Lower leg skin (tissue), 3 donors: Measurements from ENCODE around the gene SLC2A4.

Source experiments
- POLR2A ChIP-seq, 2 donors: fragments of 450-650 bp; IDR thresholded peaks; one replicate each; pipeline ENCODE4 v1.6.1; 2016 to 2017; ENCODE audit warnings: antibody characterized with exemption in 2 of 2, mild to moderate bottlenecking in 1 of 2, moderate library complexity in 1 of 2
- TF ChIP-seq, protein P1 (sequence below), 3 donors: fragments of 450-650 bp; IDR thresholded peaks; one replicate each; pipeline ENCODE4 v1.5.1; 2016; ENCODE audit warnings: antibody characterized with exemption in 3 of 3, mild to moderate bottlenecking in 3 of 3, moderate library complexity in 2 of 3

DNA sequence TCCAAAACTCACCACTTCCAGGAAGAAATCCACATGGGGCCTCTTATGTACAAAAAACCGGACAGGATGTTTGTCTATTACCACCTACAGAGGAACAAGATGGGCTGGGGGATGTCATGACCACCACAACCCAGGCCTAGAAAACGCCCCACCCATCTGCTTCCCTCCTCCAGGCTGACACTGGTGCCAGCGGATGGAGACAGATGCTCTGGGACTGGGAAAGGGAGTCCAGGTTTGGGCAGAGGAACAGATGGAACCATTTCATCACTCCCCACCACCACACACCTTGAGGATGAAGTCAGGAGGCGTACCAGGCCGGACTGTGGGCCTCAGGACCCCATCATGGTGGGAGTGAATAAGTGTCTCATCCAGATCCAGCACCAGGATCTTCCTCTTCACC is 34.7 kb upstream of the SLC2A4 start:
- TF ChIP-seq, protein P1, sequence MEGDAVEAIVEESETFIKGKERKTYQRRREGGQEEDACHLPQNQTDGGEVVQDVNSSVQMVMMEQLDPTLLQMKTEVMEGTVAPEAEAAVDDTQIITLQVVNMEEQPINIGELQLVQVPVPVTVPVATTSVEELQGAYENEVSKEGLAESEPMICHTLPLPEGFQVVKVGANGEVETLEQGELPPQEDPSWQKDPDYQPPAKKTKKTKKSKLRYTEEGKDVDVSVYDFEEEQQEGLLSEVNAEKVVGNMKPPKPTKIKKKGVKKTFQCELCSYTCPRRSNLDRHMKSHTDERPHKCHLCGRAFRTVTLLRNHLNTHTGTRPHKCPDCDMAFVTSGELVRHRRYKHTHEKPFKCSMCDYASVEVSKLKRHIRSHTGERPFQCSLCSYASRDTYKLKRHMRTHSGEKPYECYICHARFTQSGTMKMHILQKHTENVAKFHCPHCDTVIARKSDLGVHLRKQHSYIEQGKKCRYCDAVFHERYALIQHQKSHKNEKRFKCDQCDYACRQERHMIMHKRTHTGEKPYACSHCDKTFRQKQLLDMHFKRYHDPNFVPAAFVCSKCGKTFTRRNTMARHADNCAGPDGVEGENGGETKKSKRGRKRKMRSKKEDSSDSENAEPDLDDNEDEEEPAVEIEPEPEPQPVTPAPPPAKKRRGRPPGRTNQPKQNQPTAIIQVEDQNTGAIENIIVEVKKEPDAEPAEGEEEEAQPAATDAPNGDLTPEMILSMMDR (IDR thresholded peaks at IDR 0.05), result no peak
- TF ChIP-seq POLR2A (IDR thresholded peaks at IDR 0.05), result no peak
